Stomach (tissue), 4 donors: Measurements from ENCODE around the gene SLC8A3.

ENCODE experiments used
- POLR2A ChIP-seq, 4 donors: fragments of 450-650 bp; IDR thresholded peaks; one replicate each; pipeline ENCODE4 v1.6.1; 2016; ENCODE audit warnings: antibody characterized with exemption in 4 of 4, control low read depth in 2 of 4, mild to moderate bottlenecking in 1 of 4, moderate library complexity in 1 of 4
- POLR2AphosphoS5 ChIP-seq, 3 donors: sonication (generic); formaldehyde crosslinking; IDR thresholded peaks; one replicate each; pipeline ENCODE4 v1.6.1; 2016; ENCODE audit warnings: antibody characterized with exemption in 3 of 3
- TF ChIP-seq, protein P1 (sequence below), 7 experiments: fragments of 450-650 bp in 4 of 7; fragments of 200-600 bp in 3 of 7; sonication (generic) in 3 of 7; IDR thresholded peaks; one replicate each; pipeline ENCODE4 v1.5.1; 2016 to 2019; ENCODE audit warnings: antibody characterized with exemption in 7 of 7, control low read depth in 2 of 7, mild to moderate bottlenecking in 1 of 7

DNA sequence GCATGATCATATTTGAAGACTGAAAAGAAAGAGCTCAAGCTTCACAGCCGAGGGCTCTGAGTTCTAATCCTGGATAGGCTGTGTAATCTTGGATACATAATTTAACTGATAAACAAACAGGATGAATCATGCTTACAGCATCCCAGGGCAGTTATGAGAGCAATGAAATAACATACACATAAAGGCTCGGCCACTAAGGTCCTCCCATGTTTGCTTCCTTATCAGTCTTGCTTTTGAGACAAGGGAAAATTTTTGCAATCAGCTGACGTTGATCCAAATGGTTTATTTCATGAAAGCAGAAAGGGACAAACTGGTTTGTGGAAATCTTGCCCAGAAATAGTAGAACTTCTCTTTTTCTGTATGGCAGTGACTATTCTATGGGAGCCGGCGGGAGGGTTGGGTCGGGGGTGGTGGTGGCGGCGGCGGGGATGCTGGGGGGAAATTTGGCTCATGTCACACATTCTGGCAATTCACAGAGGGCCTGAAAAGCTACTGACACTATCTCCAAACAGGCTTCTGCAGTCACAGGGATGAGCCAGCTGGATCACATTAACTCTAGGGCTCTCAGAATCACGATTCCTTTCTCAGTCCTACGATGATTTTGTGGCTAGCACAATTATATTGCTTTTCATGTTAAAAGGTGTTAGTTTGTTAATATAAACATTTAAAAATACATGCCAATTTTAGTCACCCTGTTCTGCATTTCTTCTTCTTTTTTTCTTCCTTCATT lies 124.5 kb downstream of the SLC8A3 start:
- TF ChIP-seq, protein P1, sequence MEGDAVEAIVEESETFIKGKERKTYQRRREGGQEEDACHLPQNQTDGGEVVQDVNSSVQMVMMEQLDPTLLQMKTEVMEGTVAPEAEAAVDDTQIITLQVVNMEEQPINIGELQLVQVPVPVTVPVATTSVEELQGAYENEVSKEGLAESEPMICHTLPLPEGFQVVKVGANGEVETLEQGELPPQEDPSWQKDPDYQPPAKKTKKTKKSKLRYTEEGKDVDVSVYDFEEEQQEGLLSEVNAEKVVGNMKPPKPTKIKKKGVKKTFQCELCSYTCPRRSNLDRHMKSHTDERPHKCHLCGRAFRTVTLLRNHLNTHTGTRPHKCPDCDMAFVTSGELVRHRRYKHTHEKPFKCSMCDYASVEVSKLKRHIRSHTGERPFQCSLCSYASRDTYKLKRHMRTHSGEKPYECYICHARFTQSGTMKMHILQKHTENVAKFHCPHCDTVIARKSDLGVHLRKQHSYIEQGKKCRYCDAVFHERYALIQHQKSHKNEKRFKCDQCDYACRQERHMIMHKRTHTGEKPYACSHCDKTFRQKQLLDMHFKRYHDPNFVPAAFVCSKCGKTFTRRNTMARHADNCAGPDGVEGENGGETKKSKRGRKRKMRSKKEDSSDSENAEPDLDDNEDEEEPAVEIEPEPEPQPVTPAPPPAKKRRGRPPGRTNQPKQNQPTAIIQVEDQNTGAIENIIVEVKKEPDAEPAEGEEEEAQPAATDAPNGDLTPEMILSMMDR (IDR thresholded peaks at IDR 0.05): no peak
- TF ChIP-seq POLR2A (IDR thresholded peaks at IDR 0.05) (no peak), POLR2AphosphoS5 (IDR thresholded peaks at IDR 0.05) (no peak)
